ENCODE data around the gene SPR.

The SPR gene

DNA sequence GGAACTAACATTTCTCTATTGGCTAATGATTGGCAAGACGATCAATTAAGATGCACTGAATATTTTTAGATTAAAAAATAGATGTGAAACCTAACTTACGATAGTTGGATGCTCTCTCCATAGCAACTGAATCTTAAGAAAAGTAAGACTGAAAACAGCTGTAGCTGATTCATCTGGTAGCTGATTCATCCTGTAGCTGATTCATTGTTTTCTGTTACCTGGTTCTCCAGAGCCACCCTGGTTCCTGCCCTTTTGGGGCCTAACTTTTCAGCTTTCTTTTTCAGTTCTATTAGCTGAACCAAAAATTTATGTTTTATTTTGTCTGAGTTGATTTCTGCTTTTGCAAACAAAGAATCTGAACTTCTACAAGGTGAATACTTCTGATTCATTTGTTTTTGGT is 22.7 kb upstream of the SPR start:
- no peaks in the 10 kb centered on the region for H3F3A ChIP-seq (ENCODE audit: low read depth)
- no peak for TF ChIP-seq EZH2phosphoT487 (IDR thresholded peaks at IDR 0.05; ENCODE audit: borderline replicate concordance)
- TF ChIP-seq, protein P1, sequence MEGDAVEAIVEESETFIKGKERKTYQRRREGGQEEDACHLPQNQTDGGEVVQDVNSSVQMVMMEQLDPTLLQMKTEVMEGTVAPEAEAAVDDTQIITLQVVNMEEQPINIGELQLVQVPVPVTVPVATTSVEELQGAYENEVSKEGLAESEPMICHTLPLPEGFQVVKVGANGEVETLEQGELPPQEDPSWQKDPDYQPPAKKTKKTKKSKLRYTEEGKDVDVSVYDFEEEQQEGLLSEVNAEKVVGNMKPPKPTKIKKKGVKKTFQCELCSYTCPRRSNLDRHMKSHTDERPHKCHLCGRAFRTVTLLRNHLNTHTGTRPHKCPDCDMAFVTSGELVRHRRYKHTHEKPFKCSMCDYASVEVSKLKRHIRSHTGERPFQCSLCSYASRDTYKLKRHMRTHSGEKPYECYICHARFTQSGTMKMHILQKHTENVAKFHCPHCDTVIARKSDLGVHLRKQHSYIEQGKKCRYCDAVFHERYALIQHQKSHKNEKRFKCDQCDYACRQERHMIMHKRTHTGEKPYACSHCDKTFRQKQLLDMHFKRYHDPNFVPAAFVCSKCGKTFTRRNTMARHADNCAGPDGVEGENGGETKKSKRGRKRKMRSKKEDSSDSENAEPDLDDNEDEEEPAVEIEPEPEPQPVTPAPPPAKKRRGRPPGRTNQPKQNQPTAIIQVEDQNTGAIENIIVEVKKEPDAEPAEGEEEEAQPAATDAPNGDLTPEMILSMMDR (conservative IDR thresholded peaks at IDR 0.05; ENCODE audit: low read length), result no peak
- no peaks in the 10 kb centered on the region for H3K27me3 ChIP-seq (ENCODE audit: insufficient read depth, low read length, poor library complexity, severe bottlenecking)
- H3K4me1 ChIP-seq (ENCODE audit: insufficient read depth, low read length, poor library complexity, severe bottlenecking), result peaks cover 4% of the 10 kb centered on the region
- no peaks in the 10 kb centered on the region for H4K20me1 ChIP-seq (ENCODE audit: insufficient read depth, low read length, poor library complexity, severe bottlenecking)
- no peaks in the 10 kb centered on the region for H3K9me3 ChIP-seq (ENCODE audit: insufficient read depth, low read depth, low read length)
- no peaks in the 10 kb centered on the region for H3K36me3 ChIP-seq (ENCODE audit: insufficient read depth, low read length)
- H3K9ac ChIP-seq (ENCODE audit: low read depth, low read length, poor library complexity, severe bottlenecking), result no peak overlapping the region
- no peaks in the 10 kb centered on the region for H3K79me2 ChIP-seq (ENCODE audit: insufficient read depth, low read length)
- H2AFZ ChIP-seq (ENCODE audit: low read length), result no peak overlapping the region
- H3K9me2 ChIP-seq (replicated peaks; ENCODE audit: low read depth, low read length), result no peaks in the 10 kb centered on the region
- H3K4me3 ChIP-seq (ENCODE audit: low read length, poor library complexity, severe bottlenecking), result no peak overlapping the region
- H3K4me2 ChIP-seq (ENCODE audit: low read depth, low read length, poor library complexity, severe bottlenecking), result no peak overlapping the region

DNA sequence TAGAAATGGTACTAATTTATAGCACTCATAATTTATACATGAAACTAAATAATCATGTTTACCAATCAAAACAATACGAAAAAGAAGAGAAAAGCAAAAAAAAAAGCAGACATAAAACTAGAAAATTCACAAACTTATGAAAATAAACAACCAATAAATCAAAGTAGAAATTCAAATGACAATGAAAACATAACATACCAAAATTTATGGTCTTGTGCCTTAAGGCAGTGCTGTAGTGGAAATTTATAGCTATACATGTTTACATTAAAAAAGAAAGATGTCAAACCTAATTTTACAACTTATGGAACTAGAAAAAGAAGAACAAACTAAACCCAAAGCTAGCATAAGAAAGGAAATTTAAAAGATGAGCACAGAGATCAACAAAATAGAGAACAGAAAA is 16.1 kb upstream of the SPR start:
- Histone ChIP-seq H2AFZ (ENCODE audit: low read length) (no peak overlapping the region), H3K4me2 (ENCODE audit: low read depth, low read length, poor library complexity, severe bottlenecking) (no peak overlapping the region), H3K9me3 (ENCODE audit: insufficient read depth, low read depth, low read length) (no peaks in the 10 kb centered on the region), H3K27me3 (ENCODE audit: insufficient read depth, low read length, poor library complexity, severe bottlenecking) (no peaks in the 10 kb centered on the region), H3F3A (ENCODE audit: low read depth) (no peaks in the 10 kb centered on the region), H3K9ac (ENCODE audit: low read depth, low read length, poor library complexity, severe bottlenecking) (no peak overlapping the region), H3K79me2 (ENCODE audit: insufficient read depth, low read length) (no peaks in the 10 kb centered on the region), H3K9me2 (replicated peaks; ENCODE audit: low read depth, low read length) (no peaks in the 10 kb centered on the region), H3K4me1 (ENCODE audit: insufficient read depth, low read length, poor library complexity, severe bottlenecking) (no peaks in the 10 kb centered on the region), H4K20me1 (ENCODE audit: insufficient read depth, low read length, poor library complexity, severe bottlenecking) (no peaks in the 10 kb centered on the region), H3K4me3 (ENCODE audit: low read length, poor library complexity, severe bottlenecking) (no peak overlapping the region), H3K36me3 (ENCODE audit: insufficient read depth, low read length) (no peaks in the 10 kb centered on the region)
- TF ChIP-seq, protein P1 (conservative IDR thresholded peaks at IDR 0.05; ENCODE audit: low read length), result no peak
- no peak for TF ChIP-seq EZH2phosphoT487 (IDR thresholded peaks at IDR 0.05; ENCODE audit: borderline replicate concordance)

DNA sequence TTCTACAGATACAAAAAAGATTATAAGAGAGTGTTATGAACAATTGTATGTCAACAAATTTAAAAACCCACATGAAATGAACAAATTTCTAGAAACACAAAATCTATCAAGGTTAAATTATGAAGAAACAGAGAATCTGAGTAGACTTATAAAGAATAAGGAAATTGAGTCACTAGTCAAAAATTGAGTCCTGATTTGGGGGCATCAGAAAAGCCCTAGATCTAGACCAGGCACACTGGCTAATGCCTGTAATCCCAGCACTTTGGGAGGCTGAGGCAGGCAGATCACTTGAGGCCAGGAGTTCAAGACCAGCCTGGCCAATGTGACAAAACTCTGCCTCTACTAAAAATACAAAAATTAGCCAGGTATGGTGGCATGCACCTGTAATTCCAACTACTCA is 15.3 kb upstream of the SPR start:
- TF ChIP-seq EZH2phosphoT487 (IDR thresholded peaks at IDR 0.05; ENCODE audit: borderline replicate concordance), result no peak
- TF ChIP-seq, protein P1 (conservative IDR thresholded peaks at IDR 0.05; ENCODE audit: low read length), result no peak
- Histone ChIP-seq H3K4me2 (ENCODE audit: low read depth, low read length, poor library complexity, severe bottlenecking) (no peak overlapping the region), H2AFZ (ENCODE audit: low read length) (no peak overlapping the region), H3K4me1 (ENCODE audit: insufficient read depth, low read length, poor library complexity, severe bottlenecking) (no peaks in the 10 kb centered on the region), H4K20me1 (ENCODE audit: insufficient read depth, low read length, poor library complexity, severe bottlenecking) (no peaks in the 10 kb centered on the region), H3K79me2 (ENCODE audit: insufficient read depth, low read length) (no peaks in the 10 kb centered on the region), H3K9ac (ENCODE audit: low read depth, low read length, poor library complexity, severe bottlenecking) (no peak overlapping the region), H3F3A (ENCODE audit: low read depth) (no peaks in the 10 kb centered on the region), H3K36me3 (ENCODE audit: insufficient read depth, low read length) (no peaks in the 10 kb centered on the region), H3K9me2 (replicated peaks; ENCODE audit: low read depth, low read length) (no peaks in the 10 kb centered on the region), H3K4me3 (ENCODE audit: low read length, poor library complexity, severe bottlenecking) (no peak overlapping the region), H3K27me3 (ENCODE audit: insufficient read depth, low read length, poor library complexity, severe bottlenecking) (no peaks in the 10 kb centered on the region), H3K9me3 (ENCODE audit: insufficient read depth, low read depth, low read length) (no peaks in the 10 kb centered on the region)

Data from Loucy (cell line).